HG02759 (cell line): ENCODE measurements around the gene MYADML2.

Experiments used
- ATAC-seq: cut with Tn5 transposase; IDR thresholded peaks from one replicate; pipeline ENCODE4 v1.9.1; 2021; ENCODE audit warnings: mild to moderate bottlenecking, moderate library complexity; ENCODE audit not compliant: unreplicated experiment

Gene MYADML2

GRCh38 chr17:81912441-81913309 lies 34.4 kb downstream of the MYADML2 start:
- ATAC-seq: no peak

GRCh38 chr17:81911969-81912368 lies 35.1 kb downstream of the MYADML2 start:
- ATAC-seq: no peak

- ATAC-seq: peak; percentile 77
These were observed 35.6 kb downstream of the MYADML2 start, which contains the start of gene PCYT2 for GRCh38 chr17:81911277-81911961. TSS of gene PCYT2 (minus strand) at chr17:81911399. CDS start at chr17:81911355, 44 bp downstream.

GRCh38 chr17:81910840-81911276 lies 36.2 kb downstream of the MYADML2 start:
- ATAC-seq: peak; percentile 49

GRCh38 chr17:81909966-81910839 lies 36.8 kb downstream of the MYADML2 start:
- ATAC-seq: no peak

- ATAC-seq: no peak
These were observed 37.8 kb downstream of the MYADML2 start for GRCh38 chr17:81909231-81909630.

GRCh38 chr17:81908793-81909192 lies 38.2 kb downstream of the MYADML2 start:
- ATAC-seq: no peak

- no peak for ATAC-seq
These were observed 39.6 kb downstream of the MYADML2 start for GRCh38 chr17:81907219-81908145.

GRCh38 chr17:81906476-81907218 lies 40.4 kb downstream of the MYADML2 start:
- no peak for ATAC-seq

- ATAC-seq: no peak
These were observed 41.0 kb downstream of the MYADML2 start for GRCh38 chr17:81905993-81906392.

- no peak for ATAC-seq
These were observed 41.6 kb downstream of the MYADML2 start for GRCh38 chr17:81905424-81905875.

- no peak for ATAC-seq
These were observed 42.2 kb downstream of the MYADML2 start for GRCh38 chr17:81904600-81905423.

- ATAC-seq: no peak
These were observed 43.0 kb downstream of the MYADML2 start for GRCh38 chr17:81903896-81904599.

GRCh38 chr17:81903415-81903831 lies 43.6 kb downstream of the MYADML2 start:
- no peak for ATAC-seq

- no peak for ATAC-seq
These were observed 44.2 kb downstream of the MYADML2 start for GRCh38 chr17:81902653-81903414.

- ATAC-seq: no peak
These were observed 44.9 kb downstream of the MYADML2 start, which contains the start of gene NPB for GRCh38 chr17:81902023-81902652. TSS of gene NPB (plus strand) at chr17:81902238. CDS start at chr17:81902278, 40 bp downstream.
